IMR-90 (cell line): Measurements from ENCODE around the gene PALB2. TPM values are rescaled to one million over a fixed set of nuclear protein-coding genes. Genes with fewer than 3 reads are reported as not detected.
A peak's percentile ranks its signal among the peaks of the same experiment; 100 is the strongest.

Source experiments
- ATAC-seq: fragments of 200-7000 bp; cut with Tn5 transposase; 2 replicates; pipeline ENCODE4 v1.9.1; 2020; ENCODE audit warnings: low read depth, mild to moderate bottlenecking, moderate library complexity
- BruUV-seq: library from RNA; stranded (reverse); fragments of 400-500 nt; replicated peaks from 2 replicates; lab custom pipeline; 2021; lab: Mats Ljungman, UMichigan
- CTCF ChIA-PET: fragments of 300-600 bp; formaldehyde crosslinking; extraction: SDS; loops from one replicate; lab custom pipeline; 2021; ENCODE audit warnings: antibody characterized with exemption; lab: Yijun Ruan, JAX
- POLR2A ChIA-PET: fragments of 300-600 bp; sonication (Branson Sonifier 250); formaldehyde crosslinking; loops from one replicate; lab custom pipeline; 2022; ENCODE audit warnings: antibody characterized with exemption; ENCODE audit not compliant: unreplicated experiment; lab: Charles Lee
- DNase-seq: peaks from one replicate; pipeline ENCODE4 v3.0.0; 2013
- H2AFZ ChIP-seq: replicated peaks from 2 replicates; pipeline ENCODE3; 2013; ENCODE audit warnings: low read length, mild to moderate bottlenecking; ENCODE audit not compliant: poor library complexity
- H2AK5ac ChIP-seq: 2 replicates; pipeline ENCODE4 v1.6.1; 2013; ENCODE audit warnings: low read depth, low read length, inconsistent platforms
- H2AK9ac ChIP-seq: replicated peaks from 2 replicates; pipeline ENCODE3; 2013; ENCODE audit warnings: mild to moderate bottlenecking, low read depth, low read length, moderate library complexity; ENCODE audit not compliant: poor library complexity
- H2BK120ac ChIP-seq: 2 replicates; pipeline ENCODE4 v1.6.1; 2013; ENCODE audit warnings: low read depth, low read length, inconsistent platforms
- H2BK15ac ChIP-seq: 3 replicates; pipeline ENCODE4 v1.6.1; 2013; ENCODE audit warnings: low read depth, low read length, inconsistent platforms
- H2BK20ac ChIP-seq: 2 replicates; pipeline ENCODE4 v1.6.1; 2013; ENCODE audit warnings: low read depth, mild to moderate bottlenecking, inconsistent platforms, low read length, moderate library complexity
- H2BK5ac ChIP-seq: 2 replicates; pipeline ENCODE4 v1.6.1; 2013; ENCODE audit warnings: mild to moderate bottlenecking, low read depth, low read length, inconsistent platforms; ENCODE audit not compliant: poor library complexity, severe bottlenecking
- H3K14ac ChIP-seq: replicated peaks from 2 replicates; pipeline ENCODE4 v1.6.1; 2013; ENCODE audit warnings: low read depth, low read length, inconsistent platforms
- H3K18ac ChIP-seq: 2 replicates; pipeline ENCODE4 v1.6.1; 2013; ENCODE audit warnings: low read depth, low read length, control low read depth
- H3K23ac ChIP-seq: 2 replicates; pipeline ENCODE4 v1.6.1; 2013; ENCODE audit warnings: low read depth, low read length, inconsistent platforms
- H3K27ac ChIP-seq: 2 replicates; pipeline ENCODE4 v1.5.1; 2013; ENCODE audit warnings: mild to moderate bottlenecking, control low read depth, low read length; ENCODE audit not compliant: insufficient read depth
- H3K27me3 ChIP-seq: 2 replicates; pipeline ENCODE4 v1.6.1; 2013; ENCODE audit warnings: low read length; ENCODE audit not compliant: control insufficient read depth, insufficient read depth
- H3K36me3 ChIP-seq: 2 replicates; pipeline ENCODE4 v1.6.1; 2013; ENCODE audit warnings: low read length, mixed read lengths; ENCODE audit not compliant: control insufficient read depth, insufficient read depth
- H3K4ac ChIP-seq: 2 replicates; pipeline ENCODE4 v1.6.1; 2013; ENCODE audit warnings: low read depth, low read length, inconsistent platforms
- H3K4me1 ChIP-seq: 2 replicates; pipeline ENCODE4 v1.6.1; 2013; ENCODE audit warnings: low read length, mixed read lengths; ENCODE audit not compliant: control insufficient read depth, insufficient read depth
- H3K4me2 ChIP-seq: 2 replicates; pipeline ENCODE4 v1.6.1; 2013; ENCODE audit warnings: low read depth, mild to moderate bottlenecking, control low read depth, low read length, moderate library complexity
- H3K4me3 ChIP-seq: 2 replicates; pipeline ENCODE4 v1.5.1; 2013; ENCODE audit warnings: low read depth, mild to moderate bottlenecking, control low read depth, low read length, moderate library complexity; ENCODE audit not compliant: insufficient read depth
- H3K56ac ChIP-seq: 2 replicates; pipeline ENCODE4 v1.6.1; 2013; ENCODE audit warnings: low read length, inconsistent platforms; ENCODE audit not compliant: insufficient read depth; ENCODE audit errors: extremely low read depth
- H3K79me1 ChIP-seq, 2 experiments: 2 replicates each; pipeline ENCODE4 v1.6.1; 2013; ENCODE audit warnings: low read length in 2 of 2, inconsistent platforms in 1 of 2, low read depth in 1 of 2
- H3K9ac ChIP-seq: 2 replicates; pipeline ENCODE4 v1.6.1; 2013; ENCODE audit warnings: low read depth, low read length, control low read depth
- H3K9me1 ChIP-seq: 2 replicates; pipeline ENCODE4 v1.6.1; 2013; ENCODE audit warnings: low read length, inconsistent platforms; ENCODE audit not compliant: insufficient read depth
- H3K9me3 ChIP-seq: 2 replicates; pipeline ENCODE4 v1.6.1; 2013; ENCODE audit warnings: low read length; ENCODE audit not compliant: control insufficient read depth, insufficient read depth
- H4K20me1 ChIP-seq: 2 replicates; pipeline ENCODE4 v1.6.1; 2013; ENCODE audit warnings: low read length, inconsistent platforms; ENCODE audit not compliant: insufficient read depth
- H4K5ac ChIP-seq: 2 replicates; pipeline ENCODE4 v1.6.1; 2013; ENCODE audit warnings: mild to moderate bottlenecking, low read depth, low read length, control low read depth
- H4K8ac ChIP-seq, 2 experiments: 2 replicates each; pipeline ENCODE4 v1.6.1; 2013; ENCODE audit warnings: low read depth in 2 of 2, low read length in 2 of 2, control low read depth in 1 of 2, inconsistent platforms in 1 of 2
- H4K91ac ChIP-seq: 2 replicates; pipeline ENCODE4 v1.6.1; 2013; ENCODE audit warnings: low read depth, low read length, inconsistent platforms; ENCODE audit not compliant: insufficient read depth
- BHLHE40 ChIP-seq: fragments of 150-350 bp; IDR thresholded peaks from 2 replicates; pipeline ENCODE4 v1.6.1; 2016; ENCODE audit warnings: mild to moderate bottlenecking, low read depth, low read length
- CEBPB ChIP-seq: IDR thresholded peaks from 2 replicates; pipeline ENCODE4 v1.6.1; 2012; ENCODE audit warnings: low read depth, low read length, improper control_type of control experiment
- MXI1 ChIP-seq: IDR thresholded peaks from 2 replicates; pipeline ENCODE4 v1.6.1; 2012; ENCODE audit warnings: low read depth, mild to moderate bottlenecking, low read length, moderate library complexity, borderline replicate concordance
- POLR2A ChIP-seq: IDR thresholded peaks from 2 replicates; pipeline ENCODE4 v1.6.1; 2012; ENCODE audit warnings: mild to moderate bottlenecking, low read depth, low read length
- RCOR1 ChIP-seq: IDR thresholded peaks from 2 replicates; pipeline ENCODE4 v1.6.1; 2012; ENCODE audit warnings: mild to moderate bottlenecking, low read length, improper control_type of control experiment; ENCODE audit not compliant: insufficient replicate concordance
- RFX5 ChIP-seq: IDR thresholded peaks from 2 replicates; pipeline ENCODE4 v1.8.0; 2012; ENCODE audit warnings: low read depth, mild to moderate bottlenecking, low read length, moderate library complexity
- SMC3 ChIP-seq: fragments of 150-350 bp; IDR thresholded peaks from 2 replicates; pipeline ENCODE4 v1.6.1; 2016; ENCODE audit warnings: low read depth, mild to moderate bottlenecking, antibody characterized with exemption, low read length, moderate library complexity
- WGBS, 2 experiments: methylation state at CpG; one replicate each; pipeline versions ENCODE4 v1.1.5 to v1.1.7; 2013; ENCODE audit warnings: missing lambda C conversion rate in 2 of 2; ENCODE audit not compliant: insufficient read length in 1 of 2; ENCODE audit errors: extremely low coverage in 2 of 2; 5-methylcytosine and 5-hydroxymethylcytosine counted together
- dilution Hi-C: fragments of 300-500 bp; cut with HindIII; formaldehyde crosslinking; loops from one replicate; pipeline ENCODE4 v1.14.3; 2018; ENCODE audit warnings: low sequenced_read_pairs; ENCODE audit not compliant: unreplicated experiment
- in situ Hi-C: fragments of 300-500 bp; cut with MboI; formaldehyde crosslinking; loops from 3 replicates; pipeline ENCODE4 v1.14.3; 2019; ENCODE audit warnings: low sequenced_read_pairs, inconsistent platforms, mixed read lengths
- intact Hi-C: fragments of 100-400 bp; cut with micrococcal nuclease; formaldehyde crosslinking; loops from 2 replicates; pipeline ENCODE4 v1.10.0; 2022
- polyA plus RNA-seq, 3 experiments: library from polyadenylated mRNA; depleted of rRNA; stranded (reverse); fragments of >200 nt; gene quantifications; 2 replicates each; pipeline ENCODE4 v1.2.3, GENCODE V29; 2012; ENCODE audit warnings: low replicate concordance in 1 of 3
- total RNA-seq: library from RNA; depleted of rRNA; stranded (reverse); fragments of >200 nt; gene quantifications from 2 replicates; pipeline ENCODE4 v1.2.3, GENCODE V29; 2012
- TF ChIP-seq, protein P1 (sequence below): fragments of 150-350 bp; IDR thresholded peaks from 2 replicates; pipeline ENCODE4 v1.6.1; 2017; ENCODE audit warnings: mild to moderate bottlenecking, antibody characterized with exemption, low read length, low read depth

The PALB2 gene
- total and polyA plus RNA-seq, 2 of the 4 experiments (the other 2 are of a cell fraction), result 4.1 to 8.6 TPM

DNA sequence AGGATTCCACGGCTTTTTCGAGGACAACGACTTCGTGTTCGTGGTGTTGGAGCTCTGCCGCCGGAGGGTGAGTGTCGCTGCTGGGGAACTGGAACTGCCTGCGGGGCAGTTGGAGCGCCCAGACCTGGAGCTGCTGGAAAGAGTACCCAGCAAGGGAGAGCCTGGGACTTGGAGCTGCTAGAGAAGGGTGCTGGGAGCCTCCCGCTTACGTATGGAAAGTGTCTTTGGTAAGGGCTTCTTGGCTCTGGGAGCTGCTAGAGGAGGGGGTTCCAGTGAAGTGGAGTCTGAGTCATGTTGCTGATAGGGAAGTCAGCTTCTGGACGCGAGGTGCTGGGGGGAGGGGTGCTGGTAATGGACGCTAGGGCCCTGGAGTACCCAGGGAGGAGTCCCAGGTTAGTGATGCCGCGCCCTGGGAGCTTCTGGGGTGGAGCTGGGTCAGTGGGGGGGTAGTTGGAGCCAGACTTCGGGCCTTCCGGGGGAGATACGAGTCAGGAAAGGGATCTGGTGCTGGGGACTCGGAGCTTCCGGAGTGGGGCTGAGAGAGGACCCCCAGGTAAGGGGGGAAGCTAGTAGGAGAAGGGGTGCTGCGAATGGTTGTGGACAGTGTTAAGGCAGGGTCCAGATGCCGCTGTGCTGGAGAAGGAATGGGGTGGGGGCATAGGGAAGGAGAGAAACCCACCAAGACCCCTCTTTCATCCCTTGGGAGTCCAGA, 38.3 kb upstream of the PALB2 start:
- peaks cover 29% of the 10 kb centered on the region for H4K20me1 ChIP-seq
- peak overlapping the region; percentile 87 for H2AFZ ChIP-seq
- H3K4me2 ChIP-seq, result peak overlapping the region; percentile 87
- H4K5ac ChIP-seq, result no peak overlapping the region
- peaks cover 19 to 59% of the 10 kb centered on the region in 2 experiments for H3K79me1 ChIP-seq
- dilution Hi-C loops, result no loop called here
- in situ Hi-C loops, result loop anchor here (25.0 kb wide), 1 partner anchor 833 kb away; no protein-coding TSS in a partner anchor
- H2BK120ac ChIP-seq, result 0 out of 2 replicates have a peak overlapping the region, but pooled peaks have one; percentile 33
- ChIA-PET CTCF (interaction anchor here (0.6 to 2.9 kb wide), 2 partner anchors 11 to 16 kb away, joined by 3 to 7 read pairs; no protein-coding TSS in a partner anchor), POLR2A (interaction anchor here (0.5 kb wide), 1 partner anchor 122 kb away, joined by 3 read pairs; the partner anchor contains the start of genes EARS2 and UBFD1)
- H3K9ac ChIP-seq, result peak overlapping the region; percentile 61; the same call in 1 of the 2 replicates
- H2AK9ac ChIP-seq, result peak overlapping the region; percentile 99
- peak overlapping the region; percentile 44 for H2BK5ac ChIP-seq
- H3K9me3 ChIP-seq, result no peaks in the 10 kb centered on the region
- ATAC-seq (peak; percentile 32), DNase-seq (peak; percentile 57)
- H3K36me3 ChIP-seq, result peaks cover 17% of the 10 kb centered on the region
- peak overlapping the region; percentile 50 for H3K4me3 ChIP-seq
- WGBS, 2 experiments, result 3% methylated on average over 13 of the region's 24 CpGs; no CpG with 5 or more reads in 1 of the 2 experiments
- intact Hi-C loops, result loop anchor here (2.0 kb wide), 2 partner anchors 49 to 357 kb away; no protein-coding TSS in a partner anchor
- no TSS peak for BruUV-seq
- H3K27me3 ChIP-seq, result no peaks in the 10 kb centered on the region
- peak overlapping the region; percentile 5; the same call in 1 of the 2 replicates for H2BK20ac ChIP-seq
- H3K9me1 ChIP-seq, result peaks cover 11% of the 10 kb centered on the region; the same call in 1 of the 2 replicates
- peak overlapping the region; percentile 68 for H3K56ac ChIP-seq
- peak overlapping the region; percentile 85 for H2AK5ac ChIP-seq
- peak overlapping the region; percentile 64 for H3K27ac ChIP-seq
- H3K4ac ChIP-seq, result peak overlapping the region; percentile 80
- H3K4me1 ChIP-seq, result peaks cover 15% of the 10 kb centered on the region
- H2BK15ac ChIP-seq, result no peak overlapping the region
- peak overlapping the region; percentile 92 for H3K23ac ChIP-seq
- H3K14ac ChIP-seq, result peak overlapping the region; percentile 74
- H3K18ac ChIP-seq, result no peak overlapping the region
- TF ChIP-seq RCOR1 (no peak), CEBPB (no peak), BHLHE40 (no peak), MXI1 (no peak), RFX5 (no peak), POLR2A (no peak), SMC3 (no peak)
- TF ChIP-seq, protein P1, sequence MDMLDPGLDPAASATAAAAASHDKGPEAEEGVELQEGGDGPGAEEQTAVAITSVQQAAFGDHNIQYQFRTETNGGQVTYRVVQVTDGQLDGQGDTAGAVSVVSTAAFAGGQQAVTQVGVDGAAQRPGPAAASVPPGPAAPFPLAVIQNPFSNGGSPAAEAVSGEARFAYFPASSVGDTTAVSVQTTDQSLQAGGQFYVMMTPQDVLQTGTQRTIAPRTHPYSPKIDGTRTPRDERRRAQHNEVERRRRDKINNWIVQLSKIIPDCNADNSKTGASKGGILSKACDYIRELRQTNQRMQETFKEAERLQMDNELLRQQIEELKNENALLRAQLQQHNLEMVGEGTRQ, result no peak
- H4K8ac ChIP-seq, result peak overlapping the region; percentile 46 to 68
- H4K91ac ChIP-seq, result peak overlapping the region; percentile 85
